Measurements from ENCODE around the gene SMAD5. TPM values are rescaled to one million over a fixed set of nuclear protein-coding genes. Genes with fewer than 3 reads are reported as not detected.
A peak's percentile ranks its signal among the peaks of the same experiment; 100 is the strongest.

Gene SMAD5
- 16.5 TPM for total RNA-seq

DNA sequence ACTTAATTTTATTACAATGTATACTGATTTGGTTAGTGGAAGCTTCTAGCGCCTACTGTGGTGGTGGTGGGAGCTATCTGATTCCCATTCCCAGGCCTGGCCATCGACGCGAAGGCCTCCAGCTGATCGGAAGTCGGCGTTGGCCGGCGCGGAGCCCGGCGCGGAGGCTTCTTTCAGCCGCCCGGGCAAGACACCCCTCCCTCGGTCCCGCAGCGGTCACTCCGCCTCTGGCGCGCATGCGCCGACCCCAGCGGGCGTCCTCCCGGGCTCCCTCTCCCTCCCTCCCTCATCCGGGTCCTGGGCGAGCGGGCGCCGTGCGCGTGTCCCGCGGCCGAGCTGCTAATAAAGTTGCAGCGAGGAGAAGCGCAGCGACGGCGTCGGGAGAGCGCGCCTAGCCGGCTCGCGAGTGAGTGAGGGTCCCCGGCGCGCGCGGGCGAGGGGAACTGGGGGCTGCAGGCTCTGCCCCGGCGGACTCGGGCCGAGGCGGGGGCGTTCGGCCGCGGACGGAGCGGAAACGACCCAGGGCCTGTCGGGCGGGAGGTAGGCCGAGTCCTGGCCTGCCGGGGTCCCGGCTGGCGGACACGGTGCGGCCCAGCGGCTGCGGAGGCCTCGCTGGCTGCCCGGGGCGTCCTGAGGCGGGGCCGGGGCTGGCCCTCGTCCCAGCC is at the start of gene SMAD5:
Gene SMAD5, plus strand, starts transcription at position 289 of the 665 bp plus-strand sequence. CDS start 20,916 bp downstream, outside the sequence.
- Histone ChIP-seq H3K4me3 (ENCODE audit: low read length) (peak within 1 kb of the TSS; percentile 72), H3K9me3 (ENCODE audit: low read depth, low read length) (no peaks in the 10 kb centered on the region), H3K4me1 (ENCODE audit: insufficient read depth, low read length) (peaks cover 14% of the 10 kb centered on the region), H3K27me3 (ENCODE audit: insufficient read depth, low read length) (peaks cover 12% of the 10 kb centered on the region)

DNA sequence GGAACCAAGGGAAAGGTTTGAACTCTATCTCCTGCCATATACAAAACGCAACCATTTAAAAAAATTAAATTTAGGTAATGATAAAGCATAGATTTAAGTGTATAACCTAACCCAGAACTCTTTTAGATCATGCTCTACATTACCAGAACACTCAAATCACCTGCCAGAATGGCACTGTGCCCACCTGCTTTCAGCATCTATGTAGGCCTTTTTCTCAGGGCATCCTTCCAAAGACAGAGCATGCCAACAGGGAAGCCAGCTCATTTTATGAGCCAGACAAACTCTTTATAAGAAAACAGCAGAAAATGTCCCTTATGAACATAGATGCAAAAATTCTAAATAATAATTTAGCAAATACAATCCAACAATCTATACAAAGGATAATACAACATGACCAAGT is 47.9 kb upstream of the SMAD5 start:
- H3K27me3 ChIP-seq (ENCODE audit: insufficient read depth, low read length): peaks cover 13% of the 10 kb centered on the region
- H3K4me3 ChIP-seq (ENCODE audit: low read length): no peak overlapping the region
- no peaks in the 10 kb centered on the region for H3K9me3 ChIP-seq (ENCODE audit: low read depth, low read length)
- peaks cover 10% of the 10 kb centered on the region for H3K4me1 ChIP-seq (ENCODE audit: insufficient read depth, low read length)

- Histone ChIP-seq H3K4me3 (ENCODE audit: low read length) (no peak overlapping the region), H3K27me3 (ENCODE audit: insufficient read depth, low read length) (no peaks in the 10 kb centered on the region), H3K9me3 (ENCODE audit: low read depth, low read length) (no peaks in the 10 kb centered on the region), H3K4me1 (ENCODE audit: insufficient read depth, low read length) (no peaks in the 10 kb centered on the region)
Observed at GRCh38 chr5:136086783-136087566, 45.7 kb upstream of the SMAD5 start.

- Histone ChIP-seq H3K9me3 (ENCODE audit: low read depth, low read length) (no peaks in the 10 kb centered on the region), H3K4me3 (ENCODE audit: low read length) (no peak overlapping the region), H3K4me1 (ENCODE audit: insufficient read depth, low read length) (no peaks in the 10 kb centered on the region), H3K27me3 (ENCODE audit: insufficient read depth, low read length) (no peaks in the 10 kb centered on the region)
Observed at GRCh38 chr5:136087961-136088871, 44.4 kb upstream of the SMAD5 start.

- no peaks in the 10 kb centered on the region for H3K27me3 ChIP-seq (ENCODE audit: insufficient read depth, low read length)
- no peaks in the 10 kb centered on the region for H3K9me3 ChIP-seq (ENCODE audit: low read depth, low read length)
- H3K4me1 ChIP-seq (ENCODE audit: insufficient read depth, low read length): no peaks in the 10 kb centered on the region
- H3K4me3 ChIP-seq (ENCODE audit: low read length): no peak overlapping the region
Observed at GRCh38 chr5:136089791-136090190, 42.9 kb upstream of the SMAD5 start.

- no peaks in the 10 kb centered on the region for H3K9me3 ChIP-seq (ENCODE audit: low read depth, low read length)
- no peak overlapping the region for H3K4me3 ChIP-seq (ENCODE audit: low read length)
- no peaks in the 10 kb centered on the region for H3K27me3 ChIP-seq (ENCODE audit: insufficient read depth, low read length)
- H3K4me1 ChIP-seq (ENCODE audit: insufficient read depth, low read length): no peaks in the 10 kb centered on the region
Observed at GRCh38 chr5:136090319-136090718, 42.3 kb upstream of the SMAD5 start.

DNA sequence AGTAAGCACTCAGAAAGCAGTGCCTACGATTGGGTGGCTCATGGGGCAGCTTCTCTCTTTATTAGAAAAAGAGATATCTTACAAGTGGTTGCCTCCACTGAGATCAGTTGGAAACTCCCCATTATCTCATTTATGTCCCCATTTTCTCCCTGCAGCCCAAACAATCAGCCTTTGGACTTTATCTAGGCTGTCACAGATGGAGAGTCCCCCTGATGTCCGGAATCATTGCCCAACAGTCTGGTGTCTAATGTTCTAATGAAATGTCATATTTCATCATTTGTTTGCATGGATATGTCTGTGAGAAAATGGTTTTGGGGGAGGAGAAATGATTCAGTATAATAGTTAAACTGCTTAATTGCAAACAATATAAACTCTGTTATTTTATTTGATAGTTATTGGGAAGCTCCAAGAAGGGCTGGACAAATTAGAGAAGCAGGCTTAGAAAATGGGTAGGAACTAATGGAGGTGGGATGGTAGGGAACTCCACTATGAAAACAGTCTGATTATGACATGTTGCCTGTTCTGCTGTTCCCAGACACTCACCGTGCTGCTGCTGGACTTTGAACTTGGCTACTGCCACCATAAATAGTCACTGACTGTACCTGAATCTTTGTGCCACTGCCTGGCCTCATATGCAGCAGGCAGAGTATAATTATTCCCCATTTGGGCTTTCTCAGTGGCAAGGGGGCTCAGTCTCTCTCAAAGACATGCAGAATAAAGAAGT is 38.3 kb upstream of the SMAD5 start:
- Histone ChIP-seq H3K27me3 (ENCODE audit: insufficient read depth, low read length) (peaks cover 7% of the 10 kb centered on the region), H3K4me3 (ENCODE audit: low read length) (no peak overlapping the region), H3K9me3 (ENCODE audit: low read depth, low read length) (no peaks in the 10 kb centered on the region), H3K4me1 (ENCODE audit: insufficient read depth, low read length) (no peaks in the 10 kb centered on the region)

- Histone ChIP-seq H3K9me3 (ENCODE audit: low read depth, low read length) (no peaks in the 10 kb centered on the region), H3K4me1 (ENCODE audit: insufficient read depth, low read length) (no peaks in the 10 kb centered on the region), H3K27me3 (ENCODE audit: insufficient read depth, low read length) (peaks cover 7% of the 10 kb centered on the region), H3K4me3 (ENCODE audit: low read length) (no peak overlapping the region)
Observed at GRCh38 chr5:136094913-136095641, 37.6 kb upstream of the SMAD5 start.

DNA sequence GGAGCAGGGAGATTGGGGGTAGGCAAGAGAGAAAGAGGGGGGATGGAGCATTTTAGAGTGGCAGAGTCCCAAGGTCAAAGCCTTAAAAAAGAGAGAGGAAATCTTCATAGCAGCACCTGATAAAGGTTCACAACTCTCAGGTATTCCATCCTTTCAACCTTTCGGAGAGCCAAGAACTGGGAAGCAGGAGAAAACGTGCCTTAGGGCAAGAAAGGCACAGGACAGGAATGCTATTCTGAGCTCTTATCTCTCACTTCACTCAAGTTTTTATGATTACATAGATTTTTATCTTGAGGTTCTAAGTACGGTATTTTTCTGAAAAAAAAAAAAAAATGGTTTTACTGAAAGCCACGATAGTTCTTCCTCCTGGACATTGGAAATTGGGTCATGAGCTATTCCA is 34.5 kb upstream of the SMAD5 start:
- Histone ChIP-seq H3K4me1 (ENCODE audit: insufficient read depth, low read length) (no peaks in the 10 kb centered on the region), H3K4me3 (ENCODE audit: low read length) (no peak overlapping the region), H3K9me3 (ENCODE audit: low read depth, low read length) (no peaks in the 10 kb centered on the region), H3K27me3 (ENCODE audit: insufficient read depth, low read length) (peaks cover 7% of the 10 kb centered on the region)

- Histone ChIP-seq H3K4me3 (ENCODE audit: low read length) (no peak overlapping the region), H3K4me1 (ENCODE audit: insufficient read depth, low read length) (no peaks in the 10 kb centered on the region), H3K27me3 (ENCODE audit: insufficient read depth, low read length) (peaks cover 7% of the 10 kb centered on the region), H3K9me3 (ENCODE audit: low read depth, low read length) (no peaks in the 10 kb centered on the region)
Observed at GRCh38 chr5:136099870-136100269, 32.8 kb upstream of the SMAD5 start.

DNA sequence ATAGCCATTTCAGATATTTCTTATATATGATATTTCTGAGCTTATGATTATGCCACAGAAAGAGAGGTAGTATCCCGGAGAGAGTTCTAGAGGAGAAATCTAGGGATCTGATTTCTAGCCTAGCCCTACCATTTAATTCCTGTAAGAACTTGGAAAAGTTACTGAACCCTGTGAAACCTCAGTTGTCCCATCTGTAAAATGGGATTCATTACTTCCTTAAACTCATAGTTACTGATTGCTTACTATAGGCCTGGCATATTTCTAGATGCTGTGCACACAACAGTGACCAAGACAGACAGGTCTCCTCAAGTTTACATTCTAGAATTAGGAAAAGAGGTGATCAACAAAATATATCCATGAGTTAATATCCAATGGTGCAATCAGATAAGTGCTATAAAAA is 30.8 kb upstream of the SMAD5 start:
- H3K27me3 ChIP-seq (ENCODE audit: insufficient read depth, low read length): peaks cover 7% of the 10 kb centered on the region
- no peaks in the 10 kb centered on the region for H3K9me3 ChIP-seq (ENCODE audit: low read depth, low read length)
- no peaks in the 10 kb centered on the region for H3K4me1 ChIP-seq (ENCODE audit: insufficient read depth, low read length)
- no peak overlapping the region for H3K4me3 ChIP-seq (ENCODE audit: low read length)

- no peak overlapping the region for H3K4me3 ChIP-seq (ENCODE audit: low read length)
- no peaks in the 10 kb centered on the region for H3K4me1 ChIP-seq (ENCODE audit: insufficient read depth, low read length)
- no peaks in the 10 kb centered on the region for H3K9me3 ChIP-seq (ENCODE audit: low read depth, low read length)
- H3K27me3 ChIP-seq (ENCODE audit: insufficient read depth, low read length): peaks cover 2% of the 10 kb centered on the region
Observed at GRCh38 chr5:136103118-136103517, 29.5 kb upstream of the SMAD5 start.

DNA sequence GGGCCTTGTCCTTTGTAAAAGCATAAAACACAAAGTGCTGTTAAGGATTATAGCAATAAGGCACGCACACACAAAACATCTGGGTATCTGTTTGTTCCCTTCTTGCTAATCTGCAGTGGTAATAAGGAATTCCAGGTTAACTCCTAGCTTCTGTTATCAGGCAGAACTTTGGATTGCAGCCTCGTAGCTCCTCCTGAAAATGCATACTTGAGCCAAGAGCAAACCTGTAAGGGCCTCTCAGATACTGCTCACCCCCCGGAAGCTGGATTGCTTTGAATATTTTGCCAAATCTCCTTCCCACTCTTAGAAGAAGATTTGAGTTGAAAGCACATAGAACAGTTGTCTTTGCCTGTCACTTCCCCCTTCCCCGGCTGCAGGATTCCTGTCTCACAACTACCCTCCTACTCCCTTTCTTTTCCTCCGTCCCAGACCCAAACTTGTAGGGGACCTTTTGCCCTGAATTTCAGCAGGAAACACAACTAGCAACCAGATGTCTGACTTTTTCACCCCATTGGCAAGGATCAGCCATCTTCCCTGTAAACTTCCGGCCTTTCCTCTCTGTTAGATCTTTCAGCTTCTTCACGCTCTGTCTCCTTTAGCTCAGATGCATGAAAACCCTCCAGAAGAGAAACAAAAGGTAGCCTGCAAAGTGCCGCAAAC is 28.2 kb upstream of the SMAD5 start:
- no peaks in the 10 kb centered on the region for H3K4me1 ChIP-seq (ENCODE audit: insufficient read depth, low read length)
- no peaks in the 10 kb centered on the region for H3K27me3 ChIP-seq (ENCODE audit: insufficient read depth, low read length)
- no peaks in the 10 kb centered on the region for H3K9me3 ChIP-seq (ENCODE audit: low read depth, low read length)
- no peak overlapping the region for H3K4me3 ChIP-seq (ENCODE audit: low read length)
